Measurements from ENCODE around the gene DUSP28. TPM values are rescaled to one million over a fixed set of nuclear protein-coding genes. Genes with fewer than 3 reads are reported as not detected.

DUSP28 gene
- total and polyA plus RNA-seq, 2 experiments from 2014 or later = 2.7 to 4.3 TPM

GRCh38 chr2:240569523-240569997 is 9.4 kb downstream of the DUSP28 start:
- Histone ChIP-seq H3F3A (replicated peaks; ENCODE audit: low read depth) (peaks cover 7% of the 10 kb centered on the region; the same call in 1 of the 2 replicates), H2AFZ (no peak overlapping the region), H4K20me1 (replicated peaks; ENCODE audit: insufficient read depth) (no peaks in the 10 kb centered on the region; the same call in 1 of the 2 replicates), H3K79me2 (replicated peaks; ENCODE audit: insufficient read depth) (no peaks in the 10 kb centered on the region), H3K4me1 (ENCODE audit: insufficient read depth) (peaks cover 7% of the 10 kb centered on the region; the same call in 1 of the 2 replicates), H3K36me3 (ENCODE audit: insufficient read depth) (no peaks in the 10 kb centered on the region), H3K4me2 (peak overlapping the region; percentile 81; the same call in 1 of the 2 replicates), H3K27ac (ENCODE audit: low read depth) (no peak overlapping the region), H3K4me3 (peak overlapping the region; percentile 60; the same call in 1 of the 2 replicates), H3K9me2 (ENCODE audit: insufficient read depth) (no peaks in the 10 kb centered on the region), H3K27me3 (ENCODE audit: insufficient read depth) (peaks cover 32% of the 10 kb centered on the region)
- Mint-ChIP-seq H3K4me3 (peak overlapping the region; percentile 62), H3K36me3 (ENCODE audit: low read depth) (no peaks in the 10 kb centered on the region), H3K9me3 (no peaks in the 10 kb centered on the region), H3K27me3 (ENCODE audit: insufficient read depth, low read depth, poor library complexity) (peaks cover 36% of the 10 kb centered on the region), H3K27ac (no peak overlapping the region), H3K4me1 (peaks cover 24% of the 10 kb centered on the region)
- ATAC-seq (no peak), DNase-seq (ENCODE audit: low spot score) (no peak)
- TF ChIP-seq ZNF331 (CRISPR knock-in tag; IDR thresholded peaks at IDR 0.05; ENCODE audit: low read depth) (no peak), JUNB (IDR thresholded peaks at IDR 0.05; ENCODE audit: unreplicated experiment) (no peak), CTCF (conservative IDR thresholded peaks at IDR 0.05; ENCODE audit: low read depth in 2 of 2) (no peak), ZNF462 (CRISPR knock-in tag; IDR thresholded peaks at IDR 0.05) (no peak), ETS1 (IDR thresholded peaks at IDR 0.05) (no peak)

All from GM23338 (cell line).